Activated CD8-positive, alpha-beta T cell treated with anti-CD3 and anti-CD28 coated beads for 36 hours (primary cell): ENCODE data around the gene PTPRD. TPM values are rescaled to one million over a fixed set of nuclear protein-coding genes. Genes with fewer than 3 reads are reported as not detected.

Source experiments
- ATAC-seq: fragments of 200-7000 bp; cut with Tn5 transposase; one replicate; pipeline ENCODE4 v1.10.0; 2021; ENCODE audit warnings: mild to moderate bottlenecking, moderate library complexity
- CTCF ChIA-PET: fragments of 350-600 bp; sonication (Branson Sonifier 250); formaldehyde crosslinking; loops from one replicate; lab custom pipeline; 2021; ENCODE audit warnings: antibody characterized with exemption; lab: Charles Lee
- POLR2A ChIA-PET: fragments of 350-600 bp; sonication (Branson Sonifier 250); formaldehyde crosslinking; loops from one replicate; lab custom pipeline; 2021; ENCODE audit warnings: antibody characterized with exemption; lab: Charles Lee
- DNase-seq: peaks from one replicate; pipeline ENCODE4 v3.0.0-alpha.2; 2020
- H3K27ac Mint-ChIP-seq: one replicate; pipeline ENCODE4 v1.8.0; 2021; ENCODE audit warnings: mild to moderate bottlenecking, mixed read lengths
- H3K27me3 Mint-ChIP-seq: one replicate; pipeline ENCODE4 v1.8.0; 2021; ENCODE audit warnings: mixed read lengths
- H3K36me3 Mint-ChIP-seq: one replicate; pipeline ENCODE4 v1.8.0; 2021; ENCODE audit warnings: low read depth, mixed read lengths
- H3K4me1 Mint-ChIP-seq: one replicate; pipeline ENCODE4 v1.8.0; 2021; ENCODE audit warnings: low read depth, mixed read lengths
- H3K4me3 Mint-ChIP-seq: one replicate; pipeline ENCODE4 v1.8.0; 2021; ENCODE audit warnings: mild to moderate bottlenecking, moderate library complexity, mixed read lengths
- H3K9me3 Mint-ChIP-seq: one replicate; pipeline ENCODE4 v1.8.0; 2021; ENCODE audit warnings: mixed read lengths
- CTCF ChIP-seq: fragments of 200-600 bp; IDR thresholded peaks from one replicate; pipeline ENCODE4 v1.8.0; 2022; ENCODE audit warnings: antibody characterized with exemption, mild to moderate bottlenecking
- intact Hi-C: fragments of 100-400 bp; cut with micrococcal nuclease; formaldehyde crosslinking; loops from one replicate; pipeline ENCODE4 v1.10.0; 2022
- total RNA-seq, 2 experiments: library from RNA; stranded (reverse); gene quantifications; one replicate each; pipeline ENCODE4 v1.2.3, GENCODE V29; 2021

Gene PTPRD
- total RNA-seq, 2 experiments from 2014 or later = not detected

DNA sequence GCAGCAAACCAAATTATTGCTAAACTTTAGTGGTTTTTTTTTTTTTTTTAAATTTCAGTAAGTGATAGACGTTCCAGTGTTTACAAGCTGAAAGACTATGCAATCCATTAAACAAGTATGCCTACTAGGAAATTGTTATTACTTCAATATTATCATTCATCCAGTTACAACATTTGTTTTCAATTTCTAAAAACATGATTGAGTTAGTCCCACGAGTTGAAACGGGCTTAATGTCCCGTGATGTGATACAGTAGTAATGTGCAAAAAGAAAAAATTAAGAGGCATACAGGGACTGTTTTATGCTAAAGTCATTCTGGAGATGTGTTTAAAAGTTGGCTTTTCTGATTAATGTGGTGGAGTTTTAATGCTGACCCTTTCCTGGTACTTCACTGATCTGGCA, 2262.9 kb downstream of the PTPRD start:
- no peak overlapping the region for H3K27ac Mint-ChIP-seq
- ChIA-PET CTCF (no interaction called here), POLR2A (no interaction called here)
- intact Hi-C loops = no loop called here
- TF ChIP-seq CTCF = no peak
- DNase-seq = no peak
- H3K27me3 Mint-ChIP-seq = no peaks in the 10 kb centered on the region
- H3K36me3 Mint-ChIP-seq = no peaks in the 10 kb centered on the region
- H3K9me3 Mint-ChIP-seq = no peaks in the 10 kb centered on the region
- no peak for ATAC-seq
- H3K4me1 Mint-ChIP-seq = no peaks in the 10 kb centered on the region
- H3K4me3 Mint-ChIP-seq = no peak overlapping the region

- no peaks in the 10 kb centered on the region for H3K36me3 Mint-ChIP-seq
- POLR2A ChIA-PET = no interaction called here
- TF ChIP-seq CTCF = no peak
Measured at GRCh38 chr9:8349376-8349775, 2263.4 kb downstream of the PTPRD start.

DNA sequence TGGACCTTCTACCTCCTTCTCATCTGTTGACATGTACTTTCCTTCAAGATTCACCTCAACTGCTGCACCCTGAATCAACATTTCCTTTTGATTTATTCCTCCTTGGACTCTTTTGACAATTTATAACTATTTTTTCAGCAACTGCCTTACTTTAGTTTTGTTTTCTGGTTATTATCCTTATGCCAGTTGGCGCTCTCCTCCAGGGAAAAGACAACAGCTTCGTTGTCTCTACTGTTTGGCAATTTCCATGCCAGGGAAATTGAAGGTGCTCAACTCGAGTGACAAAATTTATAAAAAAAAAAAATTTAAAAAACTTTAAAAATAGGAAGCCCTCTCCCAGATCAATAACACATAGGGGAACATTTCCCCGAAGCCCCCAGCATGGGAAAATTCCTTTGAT, 2264.0 kb downstream of the PTPRD start:
- no peaks in the 10 kb centered on the region for H3K36me3 Mint-ChIP-seq
- intact Hi-C loops = no loop called here
- H3K4me3 Mint-ChIP-seq = no peak overlapping the region
- no peak overlapping the region for H3K27ac Mint-ChIP-seq
- H3K4me1 Mint-ChIP-seq = no peaks in the 10 kb centered on the region
- ATAC-seq (no peak), DNase-seq (no peak)
- TF ChIP-seq CTCF = no peak
- ChIA-PET POLR2A (no interaction called here), CTCF (no interaction called here)
- H3K27me3 Mint-ChIP-seq = no peaks in the 10 kb centered on the region
- H3K9me3 Mint-ChIP-seq = no peaks in the 10 kb centered on the region

More at GRCh38 chr9:8349376-8349775, 2263.4 kb downstream of the PTPRD start:
- no peak overlapping the region for H3K4me3 Mint-ChIP-seq
- CTCF ChIA-PET = no interaction called here
- H3K9me3 Mint-ChIP-seq = no peaks in the 10 kb centered on the region
- DNase-seq (no peak), ATAC-seq (no peak)
- no peaks in the 10 kb centered on the region for H3K27me3 Mint-ChIP-seq
- no peaks in the 10 kb centered on the region for H3K4me1 Mint-ChIP-seq
- intact Hi-C loops = no loop called here
- no peak overlapping the region for H3K27ac Mint-ChIP-seq

DNA sequence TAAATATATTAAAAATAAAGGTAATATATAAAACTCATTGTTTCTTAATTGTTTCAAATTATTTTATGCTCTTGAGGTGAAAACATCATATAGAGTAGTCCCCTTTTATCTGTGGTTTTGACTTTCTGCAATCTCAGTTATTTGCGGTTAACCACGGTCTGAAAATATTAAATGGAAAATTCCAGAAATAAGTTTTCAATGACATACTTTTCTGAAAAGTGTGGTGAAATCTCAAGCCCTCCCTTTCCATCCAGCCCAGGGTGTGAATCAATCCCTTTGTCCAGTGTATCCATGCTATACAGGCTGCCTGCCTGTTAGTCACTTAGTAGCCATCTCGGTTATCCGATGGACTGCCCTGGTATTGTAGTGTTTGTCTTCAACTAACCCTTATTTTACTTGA, 2266.5 kb downstream of the PTPRD start:
- no peaks in the 10 kb centered on the region for H3K9me3 Mint-ChIP-seq
- no peaks in the 10 kb centered on the region for H3K36me3 Mint-ChIP-seq
- POLR2A ChIA-PET = no interaction called here
- H3K4me1 Mint-ChIP-seq = no peaks in the 10 kb centered on the region
- intact Hi-C loops = no loop called here
- TF ChIP-seq CTCF = no peak
- DNase-seq (no peak), ATAC-seq (no peak)
- H3K27ac Mint-ChIP-seq = no peak overlapping the region
- CTCF ChIA-PET = interaction anchor here (0.6 kb wide), 1 partner anchor 332 kb away, joined by 3 read pairs; no protein-coding TSS in a partner anchor
- H3K27me3 Mint-ChIP-seq = no peaks in the 10 kb centered on the region
- H3K4me3 Mint-ChIP-seq = no peak overlapping the region

- peaks cover 3% of the 10 kb centered on the region for H3K27me3 Mint-ChIP-seq
- no peak for TF ChIP-seq CTCF
- H3K27ac Mint-ChIP-seq = no peak overlapping the region
- H3K9me3 Mint-ChIP-seq = no peaks in the 10 kb centered on the region
- no peaks in the 10 kb centered on the region for H3K4me1 Mint-ChIP-seq
- ATAC-seq (no peak), DNase-seq (no peak)
- CTCF ChIA-PET = no interaction called here
- no peaks in the 10 kb centered on the region for H3K36me3 Mint-ChIP-seq
- H3K4me3 Mint-ChIP-seq = no peak overlapping the region
- POLR2A ChIA-PET = no interaction called here
- intact Hi-C loops = no loop called here
Measured at GRCh38 chr9:8338767-8339510, 2273.9 kb downstream of the PTPRD start.
